Left colon (tissue), 2 donors: ENCODE data around the gene ERAP2. TPM values are rescaled to one million over a fixed set of nuclear protein-coding genes. Genes with fewer than 3 reads are reported as not detected.
"Not testable (repeated sequence)": the region's sequence is repeated elsewhere in the genome, so short reads cannot be mapped to it uniquely, and the experiment has no call there.

Experiments used
- ATAC-seq: fragments of 200-7000 bp; cut with Tn5 transposase; one replicate; pipeline ENCODE4 v1.9.1; 2020; ENCODE audit warnings: mild to moderate bottlenecking, moderate library complexity
- DNase-seq, 2 donors: peaks; one replicate each; pipeline ENCODE4 v3.0.0-alpha.2; 2020
- intact Hi-C, 2 donors: fragments of 100-400 bp; cut with DNase I in 1 of 2; cut with micrococcal nuclease in 1 of 2; formaldehyde crosslinking; loops; one replicate each; pipeline versions ENCODE4 v1.11.2 to v1.14.0; 2022; cut with DNase I, micrococcal nuclease
- total RNA-seq, 2 donors: library from RNA; stranded (reverse); fragmentation: NEBNext Ultra II Directional; extraction: Animal tissue kit (Norgen Biotek cat#: 25700); gene quantifications; one replicate each; pipeline ENCODE4 v1.2.1, GENCODE V29; 2021
- donor health status: DM: no; HTN: no; CAD: no.
- donor health status: DM: yes; HTN: yes; CAD: no.

The ERAP2 gene
- total RNA-seq, 2 donors from 2014 or later: 21.2 to 35.3 TPM

DNA sequence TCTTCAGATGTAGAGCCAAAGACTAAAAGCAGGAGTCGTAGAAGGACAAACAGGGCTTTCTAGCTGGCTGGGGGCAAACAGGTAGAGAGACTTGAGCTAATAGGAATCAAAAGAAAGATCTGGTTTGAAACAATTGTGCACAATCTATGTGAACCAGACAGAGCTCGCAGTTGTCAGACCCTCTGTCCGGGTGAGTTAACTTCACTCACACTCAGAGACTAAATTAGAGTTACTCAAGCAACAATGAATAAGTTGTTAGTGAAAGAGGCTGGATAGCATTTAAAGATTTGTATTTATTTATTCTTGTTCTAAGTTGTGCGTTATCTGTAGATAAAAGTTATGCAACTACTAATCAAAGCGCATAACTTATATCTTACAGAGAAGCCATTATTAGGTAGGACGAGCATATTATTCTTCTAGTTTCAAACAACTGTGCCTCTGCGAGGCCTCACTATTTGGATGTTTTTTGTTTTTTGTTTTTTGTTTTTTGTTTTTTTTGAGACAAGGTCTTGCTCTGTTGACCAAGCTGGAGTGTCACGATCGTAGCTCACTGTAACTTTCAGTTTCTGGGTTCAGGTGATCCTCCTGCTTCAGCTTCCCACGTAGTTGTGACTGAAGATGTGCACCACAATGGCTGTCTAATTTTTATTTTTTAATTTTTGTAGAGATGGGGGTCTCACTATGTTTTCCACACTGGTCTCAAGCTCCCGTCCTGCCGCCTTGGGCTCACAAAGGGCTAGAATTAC, 46.4 kb downstream of the ERAP2 start:
- ATAC-seq: no peak
- intact Hi-C loops: no loop called here
- DNase-seq: no peak

DNA sequence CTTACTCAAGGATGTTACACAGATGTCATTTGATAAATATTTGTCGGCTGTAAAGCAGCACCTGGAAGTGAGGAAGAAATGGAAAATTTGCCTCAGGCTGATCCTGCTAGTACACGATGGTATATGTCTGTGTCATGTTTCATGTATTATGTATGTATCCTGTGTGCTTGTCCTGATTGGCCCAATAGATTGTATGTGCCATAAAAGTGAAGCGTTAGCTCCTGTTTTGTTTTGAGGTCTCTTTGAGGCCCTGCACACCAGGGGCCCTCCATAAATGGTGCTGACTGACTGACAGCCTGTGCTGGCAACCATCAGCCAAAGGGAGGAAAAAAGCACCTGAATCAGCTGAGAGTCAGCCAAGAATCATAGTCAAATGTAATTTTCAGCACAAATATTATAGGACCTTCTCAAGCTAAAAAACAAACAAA, 47.7 kb downstream of the ERAP2 start:
- ATAC-seq (peak; percentile 34), DNase-seq (no peak)
- intact Hi-C loops: no loop called here

DNA sequence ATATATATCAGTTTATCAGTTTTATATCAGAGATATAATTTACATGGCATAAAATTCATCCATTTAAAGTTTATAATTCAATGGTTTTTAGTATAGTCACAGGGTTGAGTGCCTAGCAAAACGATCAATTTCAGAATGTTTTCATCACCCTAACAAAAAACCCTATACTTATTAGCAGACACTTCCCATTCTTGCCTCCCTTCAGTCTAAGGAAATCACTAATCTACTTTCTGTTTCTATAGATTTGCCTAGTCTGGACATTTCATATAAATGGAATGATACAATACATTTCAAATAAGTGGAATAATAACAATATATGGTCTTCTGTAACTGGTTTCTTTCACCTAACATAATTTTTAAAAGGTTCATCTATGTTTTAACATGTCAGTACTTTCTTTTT, 50.0 kb downstream of the ERAP2 start:
- intact Hi-C loops: no loop called here
- ATAC-seq (no peak), DNase-seq (no peak)

DNA sequence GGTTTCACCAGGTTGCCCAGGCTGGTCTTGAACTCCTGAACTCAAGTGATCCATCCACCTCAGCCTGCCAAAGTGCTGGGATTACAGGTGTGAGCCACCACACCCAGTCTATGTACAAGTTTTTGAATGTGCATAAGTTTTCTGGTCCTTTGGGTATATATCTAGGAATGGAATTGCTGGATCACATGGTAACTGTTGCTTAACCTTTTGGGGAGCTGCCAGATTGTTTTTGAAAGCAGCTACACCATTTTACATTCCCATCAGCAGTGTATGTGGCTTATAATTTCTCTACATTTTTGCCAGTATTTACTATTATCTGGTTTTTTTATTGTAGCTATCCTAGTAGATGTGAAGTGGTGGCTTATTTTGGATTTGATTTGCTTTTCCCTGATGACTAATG, 50.7 kb downstream of the ERAP2 start:
- intact Hi-C loops: no loop called here
- DNase-seq (no peak), ATAC-seq (no peak)

DNA sequence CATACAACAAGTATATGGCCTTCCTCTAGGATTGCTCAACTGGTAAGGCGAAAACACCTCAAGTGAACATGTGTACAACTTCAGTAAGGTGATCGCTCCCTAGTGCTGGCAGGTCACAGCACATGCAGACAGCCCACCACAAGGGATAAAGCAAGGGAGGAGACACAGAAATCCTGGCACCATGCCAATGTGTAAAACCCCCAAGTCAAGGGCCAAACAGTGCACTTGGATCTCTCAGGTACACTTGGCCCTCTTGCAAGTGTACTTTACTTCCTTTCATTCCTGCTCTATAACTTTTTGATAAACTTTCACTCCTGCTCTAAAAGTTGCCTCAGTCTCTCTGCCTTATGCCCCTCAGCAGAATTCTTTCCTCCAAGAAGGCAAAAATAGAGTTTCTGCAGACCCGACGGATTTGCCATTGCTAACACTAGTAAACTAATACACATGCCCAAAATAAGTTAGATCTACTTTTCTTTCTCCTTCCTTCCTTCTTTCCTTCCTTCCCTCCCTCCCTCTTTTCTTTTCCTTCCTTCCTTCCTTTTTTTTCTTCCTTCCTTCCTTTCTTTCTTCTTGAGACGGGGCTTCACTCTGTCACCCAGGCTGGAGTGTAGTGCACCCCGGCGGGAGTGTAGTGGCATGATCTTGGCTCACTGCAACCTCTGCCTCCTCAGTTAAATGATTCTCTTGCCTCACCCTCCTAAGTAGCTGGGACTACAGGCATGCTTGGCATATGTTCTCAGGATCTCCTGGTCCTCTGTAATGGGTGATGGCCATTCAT, 52.8 kb downstream of the ERAP2 start:
- DNase-seq (no peak), ATAC-seq (no peak)
- intact Hi-C loops: no loop called here

DNA sequence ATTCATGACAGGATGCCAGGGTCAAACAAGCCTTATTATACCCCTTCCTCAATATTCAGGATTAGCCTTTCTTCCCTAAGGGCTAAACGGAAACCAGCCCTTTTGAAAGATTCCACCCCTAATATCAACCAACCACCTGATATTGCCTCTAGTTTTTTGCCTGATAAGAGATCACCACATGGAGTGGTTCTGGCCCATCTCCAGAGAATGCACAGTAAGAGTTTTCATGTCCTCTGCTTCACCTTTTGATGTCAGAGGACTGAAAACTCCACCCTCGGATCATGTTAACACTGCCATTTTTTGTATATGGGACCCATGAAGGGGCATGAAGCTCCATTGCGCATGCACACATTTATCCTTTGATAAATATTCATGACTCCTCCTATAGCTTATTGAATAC, 53.8 kb downstream of the ERAP2 start:
- intact Hi-C loops: no loop called here
- DNase-seq (no peak), ATAC-seq (no peak)

DNA sequence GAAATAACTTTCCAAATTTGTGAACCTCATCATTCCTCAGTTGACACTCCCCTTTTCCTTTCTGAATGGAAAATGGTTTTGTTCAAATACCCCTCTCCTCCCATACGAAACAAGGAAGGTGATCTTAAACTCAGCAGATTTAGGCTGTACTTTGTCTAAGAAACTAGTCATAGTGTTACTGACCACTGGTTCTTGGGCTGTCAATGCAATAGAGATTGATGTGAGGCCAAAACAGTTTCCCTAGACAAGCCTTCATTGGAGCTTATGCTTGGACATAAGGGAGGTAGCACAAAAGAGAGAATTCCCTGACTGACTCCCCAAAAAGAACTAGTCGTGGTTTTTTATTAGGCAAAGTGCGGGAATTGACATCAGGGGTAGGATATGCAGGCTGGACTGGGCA, 54.3 kb downstream of the ERAP2 start:
- intact Hi-C loops: no loop called here
- DNase-seq (no peak), ATAC-seq (no peak)

DNA sequence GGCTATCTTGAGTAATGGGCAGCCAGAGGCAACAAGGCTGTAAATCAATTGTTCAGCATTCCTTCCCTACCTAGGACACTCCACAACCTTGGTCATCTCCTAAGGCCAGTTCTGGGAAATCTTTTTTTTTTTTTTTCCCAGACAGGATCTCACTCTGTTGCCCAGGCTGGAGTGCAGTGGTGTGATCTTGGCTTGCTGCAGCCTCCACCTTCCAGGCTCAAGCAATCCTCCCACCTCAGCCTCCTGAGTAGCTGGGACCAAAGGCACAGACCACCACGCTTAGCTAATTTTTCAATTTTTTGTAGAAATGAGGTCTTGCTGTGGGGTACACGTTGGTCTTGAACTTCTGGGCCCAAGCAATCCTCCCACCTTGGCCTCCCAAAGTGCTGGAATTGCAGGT, 54.7 kb downstream of the ERAP2 start:
- DNase-seq, ATAC-seq, intact Hi-C loops: not testable (repeated sequence)

DNA sequence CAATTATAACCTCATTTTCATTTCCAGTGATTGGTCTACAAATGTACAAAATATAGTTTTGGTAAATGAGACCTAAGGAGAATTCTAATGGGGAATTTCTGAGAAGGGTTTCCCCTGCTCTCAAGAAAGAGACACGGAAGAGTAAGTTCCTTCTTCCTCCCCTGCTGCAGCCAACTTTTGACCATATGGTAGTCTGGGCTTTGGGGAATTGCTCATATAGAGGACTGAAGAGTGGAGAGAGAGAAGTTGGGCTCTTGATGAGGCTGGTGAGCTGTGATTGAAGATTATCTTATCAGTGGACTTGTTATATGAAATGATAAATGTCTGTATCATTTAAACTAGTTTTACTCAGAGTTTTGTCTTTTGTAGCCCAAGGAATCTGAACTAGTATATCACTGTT, 55.3 kb downstream of the ERAP2 start:
- DNase-seq (no peak), ATAC-seq (no peak)
- intact Hi-C loops: no loop called here

DNA sequence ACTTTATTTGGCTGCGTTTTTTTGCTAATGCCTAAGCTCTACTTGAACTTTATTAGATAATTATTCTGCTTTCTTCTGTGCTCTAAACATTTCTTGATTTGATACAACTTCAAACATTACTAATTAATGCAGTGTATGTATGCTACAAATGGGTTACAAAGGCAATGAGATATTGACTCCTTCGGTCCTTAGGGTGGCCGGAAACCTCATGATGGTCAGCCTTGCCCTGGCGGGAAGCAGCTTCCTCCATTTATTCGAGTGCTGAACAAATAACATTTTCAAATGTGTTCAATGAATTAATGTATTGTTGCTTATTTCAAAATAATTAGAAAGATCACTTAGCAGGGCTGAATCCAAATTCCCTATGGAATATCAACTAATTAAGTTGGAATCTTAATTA, 55.7 kb downstream of the ERAP2 start:
- ATAC-seq (no peak), DNase-seq (no peak)
- intact Hi-C loops: no loop called here

DNA sequence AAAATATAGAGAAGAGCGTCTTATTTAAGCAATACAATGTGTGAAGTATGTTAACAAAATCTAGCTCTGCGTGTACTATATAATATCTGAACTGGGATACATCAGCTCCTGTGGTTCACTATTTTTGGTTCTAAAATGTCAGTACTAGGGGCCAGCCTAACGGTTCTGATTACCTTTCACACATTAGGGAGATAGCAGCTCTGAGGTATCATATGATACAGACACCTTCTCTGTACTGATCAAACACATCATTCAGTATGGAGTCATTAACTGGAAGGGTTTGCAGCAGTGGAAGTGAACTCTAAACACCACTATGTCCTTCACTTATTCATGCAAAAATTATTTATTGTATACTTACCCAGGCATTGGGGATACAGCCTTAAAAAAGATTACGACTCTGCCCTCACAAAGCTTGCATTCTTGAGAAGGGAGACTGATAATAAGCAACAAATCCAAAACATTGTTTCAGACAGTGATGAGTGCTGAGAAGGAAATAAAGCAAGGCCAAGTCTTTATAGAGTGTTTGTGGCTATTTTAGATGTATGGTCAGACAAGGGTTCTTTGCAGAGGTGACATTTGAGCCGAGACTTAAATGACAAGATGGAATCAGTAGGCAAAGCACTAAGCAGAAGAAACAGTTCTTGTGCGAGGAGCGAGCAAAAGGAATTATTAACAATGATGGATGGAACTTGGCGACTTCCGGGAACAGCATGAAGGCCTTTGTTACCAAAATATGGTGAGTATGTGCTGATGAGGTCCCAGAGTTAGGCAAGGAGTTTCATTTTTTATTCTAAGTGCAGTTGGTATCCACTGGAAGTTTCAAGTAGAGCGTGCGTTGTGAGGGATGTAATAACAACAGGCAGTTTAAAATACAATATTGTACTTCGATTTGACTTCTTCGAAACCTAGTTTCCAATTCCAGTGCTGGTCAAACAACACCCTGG, 57.7 kb downstream of the ERAP2 start:
- intact Hi-C loops: no loop called here

DNA sequence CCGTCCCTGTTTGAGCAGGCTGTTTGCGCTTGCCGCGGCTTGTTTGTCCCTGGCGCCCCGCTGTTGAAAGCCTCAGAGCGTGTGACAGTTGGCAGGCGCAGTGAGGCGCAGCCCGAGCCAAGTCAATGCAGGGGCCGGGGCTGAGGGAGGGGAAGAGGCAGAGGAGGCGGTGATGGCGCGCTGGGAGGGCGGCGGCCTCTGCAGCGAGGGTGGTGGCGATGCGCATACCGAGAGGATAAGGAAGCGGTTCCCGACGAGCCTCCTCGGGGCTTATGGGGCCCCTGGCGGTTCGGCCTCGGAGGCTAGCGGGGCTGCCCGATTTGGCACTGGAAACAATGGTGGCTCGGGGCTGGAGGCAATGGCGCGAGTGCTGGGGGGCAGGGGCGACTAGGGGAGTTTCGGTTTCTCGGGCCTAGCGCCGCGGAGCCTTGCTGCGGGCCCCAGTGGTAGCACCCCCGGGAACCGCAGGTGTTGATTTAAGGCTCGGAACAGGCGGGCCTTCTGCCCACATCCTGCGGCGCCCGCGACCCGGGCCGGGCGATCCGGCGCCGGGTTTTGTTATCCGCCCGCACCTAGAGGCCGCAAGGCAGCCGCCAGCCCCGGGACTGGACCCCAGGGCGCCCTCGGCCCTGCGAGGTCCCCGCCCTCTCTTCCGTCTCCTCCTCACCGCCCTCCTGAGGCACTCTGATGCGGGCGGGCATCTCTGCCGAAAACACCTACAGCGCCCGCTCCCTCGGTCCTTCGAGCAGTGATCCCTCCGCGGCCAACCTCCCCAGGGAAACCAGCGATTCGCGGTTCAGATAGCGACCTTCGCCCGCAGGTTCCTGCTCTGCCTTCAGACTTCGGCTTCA, 58.6 kb downstream of the ERAP2 start:
- intact Hi-C loops: no loop called here
- DNase-seq (peak; percentile 92 to 93), ATAC-seq (peak; percentile 79)

More for the DNA sequence above, 57.7 kb downstream of the ERAP2 start:
- DNase-seq: peak in 1 of 2 donors; percentile 22
- no peak for ATAC-seq

DNA sequence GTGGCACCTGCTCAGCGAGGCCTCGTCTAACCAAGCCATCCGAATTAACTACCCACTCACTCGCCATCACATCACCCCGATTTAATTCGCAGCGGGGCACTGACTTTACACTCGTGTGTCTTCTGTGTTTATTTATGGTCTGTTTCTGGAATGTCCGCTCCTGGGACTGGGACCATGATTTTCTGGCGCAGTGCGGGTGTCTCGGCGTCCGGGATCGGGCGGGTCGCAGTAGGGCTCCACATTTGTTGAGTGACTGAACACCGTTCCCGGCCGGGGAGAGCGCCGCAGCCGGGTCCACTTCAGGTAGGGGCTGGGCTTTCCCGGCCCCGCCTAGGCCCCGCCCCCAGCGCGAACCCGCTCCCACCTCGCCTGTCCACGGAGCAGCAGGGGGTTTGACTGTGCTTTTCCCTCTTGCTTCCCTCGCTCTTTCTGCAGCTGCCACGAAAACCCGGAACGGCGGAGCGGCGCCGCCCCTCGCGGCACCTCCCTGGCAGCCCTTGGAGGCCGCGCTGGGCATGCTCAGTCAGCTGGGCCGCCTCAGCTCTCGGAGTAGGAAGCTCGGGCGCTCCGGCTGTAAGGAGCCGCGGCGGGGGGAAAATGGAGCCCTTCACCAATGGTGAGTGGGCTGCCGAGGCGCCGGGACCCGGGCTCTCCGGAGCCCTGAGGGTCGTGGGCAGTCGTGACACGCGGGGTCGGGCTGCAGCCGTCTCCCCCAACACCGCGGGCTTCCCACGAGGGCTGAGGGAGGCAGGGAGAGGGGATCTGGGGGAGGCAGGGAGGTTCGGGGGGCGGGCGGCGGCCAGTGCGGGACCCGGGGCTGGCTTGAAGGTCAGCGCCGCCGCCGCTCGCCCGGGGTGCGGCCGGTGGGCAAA, 59.5 kb downstream of the ERAP2 start, which contains the start of gene LNPEP:
LNPEP (plus strand) TSS at position 522 of the 872 bp plus-strand sequence; CDS start at position 598, 76 bp downstream.
- ATAC-seq (peak; percentile 82), DNase-seq (peak; percentile 96 to 98)
- intact Hi-C loops: no loop called here

DNA sequence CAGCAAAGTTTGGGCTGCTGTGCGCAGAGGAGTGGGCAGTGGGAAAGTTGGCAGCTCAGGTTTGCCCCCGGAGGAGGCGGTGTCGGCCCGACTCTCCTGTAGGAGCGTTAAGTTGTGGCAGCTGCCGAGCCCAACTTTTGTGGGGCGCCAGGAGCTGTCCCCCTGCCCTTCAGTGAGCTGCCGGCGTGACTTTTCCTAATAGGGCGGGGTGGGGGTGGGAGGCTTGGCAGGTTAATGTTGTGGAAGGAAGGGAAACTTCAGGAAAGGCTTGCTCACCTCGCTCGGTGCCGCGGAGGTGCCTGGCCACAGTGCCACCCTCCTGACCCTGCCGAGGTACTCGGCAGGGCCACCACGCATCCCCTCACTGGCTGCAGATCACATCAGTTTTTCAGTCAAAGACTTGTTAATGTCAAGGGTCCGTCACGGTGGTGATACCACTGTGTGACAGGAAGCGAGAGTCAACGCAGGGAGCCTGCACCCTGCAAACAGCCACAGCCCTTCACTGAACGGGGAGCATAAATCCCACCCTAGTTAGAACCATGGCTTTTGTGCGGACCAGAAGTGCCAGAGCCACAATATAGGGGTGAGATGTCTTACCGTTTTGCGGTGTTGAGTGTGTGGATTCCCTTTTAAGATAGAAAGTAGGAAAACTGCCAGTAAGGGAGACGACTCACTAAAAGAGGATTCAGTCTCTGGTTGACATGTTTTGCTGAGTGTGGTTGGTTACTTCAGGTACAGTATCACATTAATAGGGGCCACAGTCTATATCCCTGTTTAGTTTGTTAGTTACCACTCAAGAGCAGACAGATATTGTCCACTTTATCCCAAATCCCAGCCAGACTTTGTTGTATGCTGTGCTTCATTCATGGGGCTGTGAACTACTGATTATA, 60.4 kb downstream of the ERAP2 start:
- DNase-seq (peak; percentile 42 to 62), ATAC-seq (peak; percentile 12)
- intact Hi-C loops: no loop called here

DNA sequence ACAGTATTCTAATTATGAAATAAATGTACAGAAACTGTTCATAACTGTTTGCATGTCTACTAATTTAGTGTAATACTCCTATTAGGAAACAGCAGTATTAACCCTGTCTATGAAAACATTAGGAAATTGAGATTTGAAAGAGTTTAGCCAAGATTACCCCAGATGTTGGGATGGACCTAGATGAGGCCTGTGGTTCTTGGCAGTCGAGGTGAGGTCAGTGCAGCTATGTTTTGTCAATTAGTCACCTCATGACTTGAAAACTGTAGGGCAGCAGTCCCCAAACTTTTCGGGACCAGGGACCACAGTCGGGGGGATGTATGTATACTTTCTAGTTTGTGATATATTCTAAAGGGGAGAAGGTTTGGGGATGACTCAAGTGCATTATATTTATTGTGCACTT, 64.3 kb downstream of the ERAP2 start:
- intact Hi-C loops: no loop called here
- ATAC-seq: no peak
- DNase-seq: no peak

DNA sequence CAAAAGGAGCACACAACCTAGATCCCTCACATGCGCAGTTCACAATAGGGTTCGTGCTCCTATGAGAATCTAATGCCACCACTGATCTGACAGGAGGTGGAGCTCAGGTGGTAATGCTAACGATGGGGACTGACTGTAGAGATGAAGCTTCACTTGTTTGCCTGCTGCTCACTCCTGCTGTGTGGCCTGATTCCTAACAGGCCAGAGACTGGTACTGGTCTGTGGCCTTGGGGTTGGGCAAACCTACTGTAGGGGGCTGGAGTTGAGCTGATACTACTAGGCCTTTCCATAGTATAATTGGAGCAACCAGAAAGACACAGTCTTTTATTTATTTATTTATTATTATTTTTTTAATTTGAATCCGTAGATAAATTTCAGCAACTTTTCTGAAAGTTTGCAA, 64.8 kb downstream of the ERAP2 start:
- DNase-seq: no peak
- ATAC-seq: no peak
- intact Hi-C loops: no loop called here
